Measurements from ENCODE around the gene KIF26B.
A peak's percentile ranks its signal among the peaks of the same experiment; 100 is the strongest.

The KIF26B gene

GRCh38 chr1:245245021-245245667 is 90.4 kb downstream of the KIF26B start:
- DNase-seq, result no peak

- no peak for DNase-seq
Measured at GRCh38 chr1:245246433-245246832, 91.6 kb downstream of the KIF26B start.

GRCh38 chr1:245247356-245247755 is 92.6 kb downstream of the KIF26B start:
- DNase-seq, result no peak

- DNase-seq, result no peak
Measured at GRCh38 chr1:245247801-245248200, 93.0 kb downstream of the KIF26B start.

GRCh38 chr1:245248231-245248731 is 93.5 kb downstream of the KIF26B start:
- DNase-seq, result no peak

- DNase-seq, result no peak
Measured at GRCh38 chr1:245255783-245256182, 101.0 kb downstream of the KIF26B start.

GRCh38 chr1:245256528-245256927 is 101.7 kb downstream of the KIF26B start:
- DNase-seq, result no peak

GRCh38 chr1:245258271-245258920 is 103.6 kb downstream of the KIF26B start:
- DNase-seq, result no peak

- no peak for DNase-seq
Measured at GRCh38 chr1:245260110-245260882, 105.5 kb downstream of the KIF26B start.

- DNase-seq, result no peak
Measured at GRCh38 chr1:245260883-245261282, 106.1 kb downstream of the KIF26B start.

GRCh38 chr1:245261786-245262185 is 107.0 kb downstream of the KIF26B start:
- no peak for DNase-seq

- DNase-seq, result no peak
Measured at GRCh38 chr1:245263529-245264095, 108.8 kb downstream of the KIF26B start.

GRCh38 chr1:245264226-245264625 is 109.4 kb downstream of the KIF26B start:
- no peak for DNase-seq

GRCh38 chr1:245266105-245266504 is 111.3 kb downstream of the KIF26B start:
- no peak for DNase-seq

GRCh38 chr1:245270063-245270462 is 115.3 kb downstream of the KIF26B start:
- no peak for DNase-seq

- DNase-seq, result no peak
Measured at GRCh38 chr1:245270972-245271371, 116.2 kb downstream of the KIF26B start.

- no peak for DNase-seq
Measured at GRCh38 chr1:245272676-245273075, 117.9 kb downstream of the KIF26B start.

GRCh38 chr1:245276445-245276844 is 121.7 kb downstream of the KIF26B start:
- peak; percentile 32 for DNase-seq

- no peak for DNase-seq
Measured at GRCh38 chr1:245277276-245277675, 122.5 kb downstream of the KIF26B start.

GRCh38 chr1:245278846-245279245 is 124.1 kb downstream of the KIF26B start:
- DNase-seq, result peak; percentile 37

- no peak for DNase-seq
Measured at GRCh38 chr1:245279346-245279745, 124.6 kb downstream of the KIF26B start.

- DNase-seq, result no peak
Measured at GRCh38 chr1:245283001-245283400, 128.2 kb downstream of the KIF26B start.

GRCh38 chr1:245285168-245285567 is 130.4 kb downstream of the KIF26B start:
- no peak for DNase-seq
